Measurements from ENCODE around the gene PARD3. TPM values are rescaled to one million over a fixed set of nuclear protein-coding genes. Genes with fewer than 3 reads are reported as not detected.
"Not testable (repeated sequence)": the region's sequence is repeated elsewhere in the genome, so short reads cannot be mapped to it uniquely, and the experiment has no call there.

PARD3 gene
- total RNA-seq, 1 donor from 2014 or later: 58.7 TPM

DNA sequence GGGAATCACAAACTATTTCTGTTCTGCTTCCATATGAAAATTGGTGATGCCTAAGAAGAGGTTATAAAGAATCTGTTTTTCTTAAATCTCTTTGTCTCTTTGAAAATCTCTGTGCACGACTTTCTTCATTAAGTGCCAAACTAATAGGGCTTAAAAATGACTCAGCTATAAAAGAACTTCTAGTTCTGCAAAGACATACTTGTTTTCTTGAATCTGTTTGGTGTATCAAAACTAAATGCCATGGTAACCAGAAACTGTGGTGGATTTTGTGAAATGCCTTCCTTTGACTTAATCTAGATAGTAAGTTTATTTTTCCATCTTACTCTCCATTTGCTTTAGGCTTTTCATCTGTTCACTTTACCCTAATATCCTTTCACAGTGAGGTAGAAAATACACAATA, 417.8 kb downstream of the PARD3 start:
- Histone ChIP-seq H3K27me3 (no peaks in the 10 kb centered on the region), H4K20me1 (ENCODE audit: low read depth) (no peaks in the 10 kb centered on the region), H3K36me3 (no peaks in the 10 kb centered on the region), H3K4me1 (no peaks in the 10 kb centered on the region), H3K79me2 (ENCODE audit: low read depth) (no peaks in the 10 kb centered on the region), H3K9ac (no peak overlapping the region), H2AFZ (replicated peaks) (no peak overlapping the region), H3F3A (ENCODE audit: low read depth) (no peaks in the 10 kb centered on the region), H3K9me3 (ENCODE audit: low read depth) (no peaks in the 10 kb centered on the region), H3K27ac (no peak overlapping the region), H3K4me3 (no peak overlapping the region), H3K4me2 (no peak overlapping the region)
- Mint-ChIP-seq H3K9me3 (peaks cover 2% of the 10 kb centered on the region), H3K27me3 (ENCODE audit: insufficient read depth, low read depth) (peaks cover 2% of the 10 kb centered on the region), H3K4me3 (no peak overlapping the region), H3K4me1 (peaks cover 5% of the 10 kb centered on the region), H3K36me3 (peaks cover 25% of the 10 kb centered on the region), H3K27ac (no peak overlapping the region)
- no peak for DNase-seq (ENCODE audit: low spot score)
- TF ChIP-seq, protein P1, sequence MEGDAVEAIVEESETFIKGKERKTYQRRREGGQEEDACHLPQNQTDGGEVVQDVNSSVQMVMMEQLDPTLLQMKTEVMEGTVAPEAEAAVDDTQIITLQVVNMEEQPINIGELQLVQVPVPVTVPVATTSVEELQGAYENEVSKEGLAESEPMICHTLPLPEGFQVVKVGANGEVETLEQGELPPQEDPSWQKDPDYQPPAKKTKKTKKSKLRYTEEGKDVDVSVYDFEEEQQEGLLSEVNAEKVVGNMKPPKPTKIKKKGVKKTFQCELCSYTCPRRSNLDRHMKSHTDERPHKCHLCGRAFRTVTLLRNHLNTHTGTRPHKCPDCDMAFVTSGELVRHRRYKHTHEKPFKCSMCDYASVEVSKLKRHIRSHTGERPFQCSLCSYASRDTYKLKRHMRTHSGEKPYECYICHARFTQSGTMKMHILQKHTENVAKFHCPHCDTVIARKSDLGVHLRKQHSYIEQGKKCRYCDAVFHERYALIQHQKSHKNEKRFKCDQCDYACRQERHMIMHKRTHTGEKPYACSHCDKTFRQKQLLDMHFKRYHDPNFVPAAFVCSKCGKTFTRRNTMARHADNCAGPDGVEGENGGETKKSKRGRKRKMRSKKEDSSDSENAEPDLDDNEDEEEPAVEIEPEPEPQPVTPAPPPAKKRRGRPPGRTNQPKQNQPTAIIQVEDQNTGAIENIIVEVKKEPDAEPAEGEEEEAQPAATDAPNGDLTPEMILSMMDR (IDR thresholded peaks at IDR 0.05): no peak
- TF ChIP-seq EZH2 (IDR thresholded peaks at IDR 0.05): no peak
- TF ChIP-seq EZH2phosphoT487 (IDR thresholded peaks at IDR 0.05): no peak

DNA sequence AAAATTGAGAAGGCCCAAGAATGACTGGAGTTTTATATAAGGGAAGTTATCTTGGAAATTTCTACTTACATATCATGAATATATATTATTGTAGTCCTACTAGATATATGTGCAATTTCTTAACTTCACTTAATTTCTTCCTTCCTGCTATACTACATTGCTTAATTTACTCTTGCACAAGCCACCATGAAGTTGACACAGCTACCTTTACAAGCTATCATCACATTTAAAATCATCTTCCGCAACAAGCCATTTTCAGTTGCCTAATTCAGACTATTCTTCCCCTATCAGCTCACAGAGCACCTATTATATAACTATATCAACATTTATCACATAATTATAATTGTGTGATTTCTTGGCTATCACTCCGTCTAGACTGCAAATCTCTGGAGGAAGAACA, 418.4 kb downstream of the PARD3 start:
- H3K4me3 ChIP-seq: no peak overlapping the region
- H3K4me1 Mint-ChIP-seq: peaks cover 5% of the 10 kb centered on the region
- no peaks in the 10 kb centered on the region for H4K20me1 ChIP-seq (ENCODE audit: low read depth)
- no peaks in the 10 kb centered on the region for H3K27me3 ChIP-seq
- no peak overlapping the region for H3K27ac Mint-ChIP-seq
- H3K27ac ChIP-seq: no peak overlapping the region
- H3K9me3 Mint-ChIP-seq: peaks cover 2% of the 10 kb centered on the region
- H3K4me3 Mint-ChIP-seq: no peak overlapping the region
- H3K36me3 Mint-ChIP-seq: peaks cover 25% of the 10 kb centered on the region
- H2AFZ ChIP-seq (replicated peaks): no peak overlapping the region
- H3F3A ChIP-seq (ENCODE audit: low read depth): no peaks in the 10 kb centered on the region
- no peaks in the 10 kb centered on the region for H3K4me1 ChIP-seq
- H3K9me3 ChIP-seq (ENCODE audit: low read depth): no peaks in the 10 kb centered on the region
- no peaks in the 10 kb centered on the region for H3K36me3 ChIP-seq
- no peak overlapping the region for H3K4me2 ChIP-seq
- H3K27me3 Mint-ChIP-seq (ENCODE audit: insufficient read depth, low read depth): peaks cover 2% of the 10 kb centered on the region
- DNase-seq (ENCODE audit: low spot score): no peak
- TF ChIP-seq EZH2phosphoT487 (IDR thresholded peaks at IDR 0.05) (no peak), EZH2 (IDR thresholded peaks at IDR 0.05) (no peak)
- no peaks in the 10 kb centered on the region for H3K79me2 ChIP-seq (ENCODE audit: low read depth)
- no peak overlapping the region for H3K9ac ChIP-seq

GRCh38 chr10:34392641-34393170, 422.4 kb downstream of the PARD3 start:
- no peak for DNase-seq (ENCODE audit: low spot score)
- Histone ChIP-seq H3F3A (ENCODE audit: low read depth) (no peaks in the 10 kb centered on the region), H2AFZ (replicated peaks) (no peak overlapping the region), H4K20me1 (ENCODE audit: low read depth) (peaks cover 3% of the 10 kb centered on the region), H3K9ac (no peak overlapping the region), H3K79me2 (ENCODE audit: low read depth) (no peaks in the 10 kb centered on the region), H3K36me3 (no peaks in the 10 kb centered on the region), H3K27me3 (no peaks in the 10 kb centered on the region), H3K27ac (no peak overlapping the region), H3K9me3 (ENCODE audit: low read depth) (no peaks in the 10 kb centered on the region), H3K4me1 (peaks cover 7% of the 10 kb centered on the region), H3K4me3 (no peak overlapping the region), H3K4me2 (no peak overlapping the region)
- Mint-ChIP-seq H3K36me3 (peaks cover 25% of the 10 kb centered on the region), H3K4me1 (peaks cover 11% of the 10 kb centered on the region), H3K4me3 (no peak overlapping the region), H3K27ac (no peak overlapping the region), H3K9me3 (peaks cover 2% of the 10 kb centered on the region), H3K27me3 (ENCODE audit: insufficient read depth, low read depth) (peaks cover 2% of the 10 kb centered on the region)
- TF ChIP-seq, protein P1 (IDR thresholded peaks at IDR 0.05): no peak
- TF ChIP-seq EZH2 (IDR thresholded peaks at IDR 0.05): no peak
- no peak for TF ChIP-seq EZH2phosphoT487 (IDR thresholded peaks at IDR 0.05)

DNA sequence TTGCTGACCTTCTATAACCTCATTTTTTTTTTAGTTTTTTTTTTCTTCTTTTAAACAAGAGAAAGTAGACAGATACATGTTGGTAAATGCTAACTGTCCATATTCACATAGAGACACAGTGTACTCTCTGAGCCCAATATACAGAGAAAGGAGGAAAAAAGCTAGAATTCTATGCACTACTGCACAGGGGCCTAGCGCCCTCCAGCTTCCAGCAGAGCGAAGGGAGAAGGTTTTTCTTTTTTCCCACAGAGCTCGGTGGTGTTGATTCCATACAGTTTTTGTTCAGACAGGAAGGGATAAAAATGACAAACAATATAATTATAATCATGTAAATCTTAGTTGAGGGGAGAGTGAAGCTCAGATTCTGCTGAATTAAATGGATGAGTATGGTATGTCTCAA, 423.9 kb downstream of the PARD3 start:
- not testable (repeated sequence) for H3F3A ChIP-seq (ENCODE audit: low read depth); H3K9me3 ChIP-seq (ENCODE audit: low read depth); H3K79me2 ChIP-seq (ENCODE audit: low read depth); H3K4me2 ChIP-seq; H3K36me3 ChIP-seq; H3K27ac Mint-ChIP-seq; H3K4me3 Mint-ChIP-seq; H3K4me1 Mint-ChIP-seq; H3K9ac ChIP-seq; H3K27ac ChIP-seq; H4K20me1 ChIP-seq (ENCODE audit: low read depth); H3K4me3 ChIP-seq; H3K4me1 ChIP-seq; H3K27me3 ChIP-seq; H3K27me3 Mint-ChIP-seq (ENCODE audit: insufficient read depth, low read depth); H2AFZ ChIP-seq (replicated peaks); H3K9me3 Mint-ChIP-seq
- H3K36me3 Mint-ChIP-seq: peaks cover 15% of the 10 kb centered on the region
- DNase-seq (ENCODE audit: low spot score): peak; percentile 25
- TF ChIP-seq, protein P1 (IDR thresholded peaks at IDR 0.05): peak; percentile 50

Measured in neural progenitor cell (in vitro differentiated cells).